GM18951 (cell line): Measurements from ENCODE around the gene TM2D3.

Source experiments
- POLR2A ChIP-seq: IDR thresholded peaks from 4 replicates; pipeline ENCODE4 v1.6.1; 2011; ENCODE audit warnings: mild to moderate bottlenecking; ENCODE audit not compliant: insufficient read length, insufficient read depth; ENCODE audit errors: extremely low read depth
- in situ Hi-C: fragments of 300-500 bp; cut with MboI; formaldehyde crosslinking; loops from one replicate; pipeline ENCODE4 v1.12.0; 2022; ENCODE audit warnings: low sequenced_read_pairs, mixed read lengths, inconsistent platforms; ENCODE audit not compliant: unreplicated experiment

TM2D3 gene

DNA sequence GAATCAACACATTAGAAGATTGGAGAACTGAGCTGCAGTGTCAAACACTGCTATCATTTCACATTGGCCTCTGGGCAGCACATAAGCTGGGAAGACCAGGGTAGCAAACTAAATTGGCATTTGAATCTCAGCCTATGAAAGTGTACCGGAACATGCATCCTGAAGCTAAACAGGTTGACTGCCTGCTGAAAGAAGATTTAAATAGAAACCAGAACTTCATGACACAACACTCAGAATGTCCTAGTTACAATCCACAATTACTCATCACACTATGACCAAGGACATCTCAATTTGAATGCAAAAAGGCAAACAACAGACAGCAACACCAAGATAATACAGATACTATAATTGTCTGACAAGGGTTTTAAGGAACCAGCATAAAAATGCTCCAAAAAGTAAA is 26.2 kb downstream of the TM2D3 start:
- no peak for TF ChIP-seq POLR2A
- in situ Hi-C loops, result no loop called here

DNA sequence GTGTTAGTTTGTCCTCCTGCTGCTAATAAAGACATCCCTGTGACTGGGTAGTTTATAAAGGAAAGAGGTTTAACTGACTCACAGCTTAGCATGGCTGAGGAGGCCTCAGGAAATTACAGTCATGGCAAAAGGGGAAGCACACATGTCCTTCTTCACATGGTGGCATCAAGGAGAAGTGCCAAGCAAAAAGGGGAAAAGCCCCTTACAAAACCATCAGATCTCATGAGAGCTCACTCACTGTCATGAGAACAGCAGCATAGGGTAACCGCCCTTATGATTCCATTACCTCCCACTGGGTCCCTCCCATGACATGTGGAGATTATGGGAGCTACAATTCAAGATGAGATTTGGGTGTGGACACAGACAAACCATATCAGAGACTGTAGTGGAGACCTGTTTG is 27.0 kb downstream of the TM2D3 start:
- no peak for TF ChIP-seq POLR2A
- in situ Hi-C loops, result no loop called here

DNA sequence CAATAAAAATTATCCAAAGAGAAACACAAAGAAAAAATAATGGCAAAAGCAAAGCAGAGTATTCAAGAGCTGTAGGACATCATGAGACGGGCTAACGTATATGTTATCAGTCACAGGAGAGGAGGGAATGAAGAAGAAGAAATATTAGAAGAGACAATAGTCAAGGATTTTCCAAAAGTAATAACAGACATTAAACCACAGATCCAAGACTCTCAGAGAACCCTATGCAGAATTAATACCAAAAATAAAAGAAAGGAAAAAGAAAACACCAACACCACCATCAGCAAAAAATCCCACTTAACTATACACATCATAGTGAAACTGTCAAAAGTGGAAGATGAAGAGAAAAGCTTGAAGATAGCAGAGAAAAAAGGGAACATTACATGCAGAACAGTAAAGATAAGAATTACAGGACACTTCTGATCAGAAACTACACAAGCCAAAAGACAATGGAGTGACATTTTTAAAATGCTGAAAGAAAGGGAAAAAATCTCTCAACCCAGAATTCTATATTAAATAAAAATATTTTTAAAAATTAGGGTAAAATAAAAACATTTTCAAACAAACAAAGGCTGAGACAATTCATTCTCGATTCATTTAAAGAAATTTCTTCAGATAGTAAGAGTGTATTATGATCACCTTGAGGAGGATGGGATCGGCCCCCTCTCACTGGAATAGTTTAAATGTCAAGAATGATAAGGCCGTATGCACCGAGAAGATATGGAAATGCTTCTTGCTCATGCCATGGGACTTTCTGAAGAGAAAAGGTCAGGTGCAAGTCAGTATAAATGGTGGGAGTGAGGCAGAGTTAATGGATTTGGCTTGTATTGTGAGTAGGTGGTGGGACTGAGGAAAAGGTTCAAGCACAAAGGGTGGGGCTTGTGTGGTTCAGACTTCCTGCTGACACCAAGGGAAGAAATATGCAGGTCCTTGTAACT is 28.5 kb downstream of the TM2D3 start:
- TF ChIP-seq POLR2A, result no peak
- in situ Hi-C loops, result no loop called here

DNA sequence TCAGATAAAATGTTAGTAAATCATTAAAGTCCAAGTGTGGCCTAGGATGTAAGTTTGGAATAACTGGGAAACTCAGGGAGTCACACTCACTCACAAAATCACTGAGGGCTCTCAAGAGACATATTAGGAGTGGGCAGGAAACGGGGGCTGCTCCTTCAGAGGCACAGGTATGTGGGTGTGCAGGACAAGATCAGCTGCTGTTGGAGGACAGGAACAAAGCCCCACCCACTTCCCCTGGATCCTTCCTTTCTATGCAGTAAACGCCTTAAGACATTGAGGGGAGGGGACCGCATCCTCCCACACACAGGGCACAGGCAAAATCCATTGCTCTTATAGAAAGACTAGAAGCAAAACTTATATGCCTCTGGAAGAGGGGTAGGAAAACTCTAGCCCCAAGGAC is 30.2 kb downstream of the TM2D3 start:
- in situ Hi-C loops, result no loop called here
- no peak for TF ChIP-seq POLR2A

DNA sequence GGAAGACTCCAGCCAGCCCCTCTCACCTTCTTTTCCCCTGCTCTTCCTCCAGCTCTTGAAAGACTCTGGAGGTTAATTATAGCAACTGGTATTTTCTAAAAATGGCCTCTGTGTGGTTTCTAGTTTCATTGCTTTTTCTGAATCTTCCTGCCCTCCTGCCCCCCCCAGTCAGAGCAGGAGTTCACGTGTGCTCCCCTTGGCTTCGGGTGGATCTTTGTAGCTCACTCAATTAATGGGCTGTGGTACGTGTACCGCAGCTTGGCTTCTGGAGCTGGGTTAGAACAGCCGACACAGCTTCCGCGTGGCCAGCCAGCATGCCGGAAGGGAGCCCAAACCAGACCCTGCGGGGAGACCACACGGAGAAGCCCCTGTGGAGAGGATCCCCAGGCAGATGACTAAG is 31.5 kb downstream of the TM2D3 start:
- in situ Hi-C loops, result no loop called here
- no peak for TF ChIP-seq POLR2A

DNA sequence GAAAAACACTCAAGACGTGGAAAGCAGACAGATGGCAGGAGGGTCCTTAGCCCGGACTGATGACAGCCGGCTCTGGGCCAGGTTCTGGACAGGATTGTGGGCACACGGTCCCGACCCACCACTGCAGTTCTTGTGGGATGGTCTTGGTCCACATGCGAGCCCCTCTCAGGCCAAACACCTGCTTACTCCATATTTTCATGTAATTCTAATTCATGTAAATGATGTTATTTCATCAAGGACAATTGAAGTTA is 32.6 kb downstream of the TM2D3 start:
- in situ Hi-C loops, result no loop called here
- no peak for TF ChIP-seq POLR2A

DNA sequence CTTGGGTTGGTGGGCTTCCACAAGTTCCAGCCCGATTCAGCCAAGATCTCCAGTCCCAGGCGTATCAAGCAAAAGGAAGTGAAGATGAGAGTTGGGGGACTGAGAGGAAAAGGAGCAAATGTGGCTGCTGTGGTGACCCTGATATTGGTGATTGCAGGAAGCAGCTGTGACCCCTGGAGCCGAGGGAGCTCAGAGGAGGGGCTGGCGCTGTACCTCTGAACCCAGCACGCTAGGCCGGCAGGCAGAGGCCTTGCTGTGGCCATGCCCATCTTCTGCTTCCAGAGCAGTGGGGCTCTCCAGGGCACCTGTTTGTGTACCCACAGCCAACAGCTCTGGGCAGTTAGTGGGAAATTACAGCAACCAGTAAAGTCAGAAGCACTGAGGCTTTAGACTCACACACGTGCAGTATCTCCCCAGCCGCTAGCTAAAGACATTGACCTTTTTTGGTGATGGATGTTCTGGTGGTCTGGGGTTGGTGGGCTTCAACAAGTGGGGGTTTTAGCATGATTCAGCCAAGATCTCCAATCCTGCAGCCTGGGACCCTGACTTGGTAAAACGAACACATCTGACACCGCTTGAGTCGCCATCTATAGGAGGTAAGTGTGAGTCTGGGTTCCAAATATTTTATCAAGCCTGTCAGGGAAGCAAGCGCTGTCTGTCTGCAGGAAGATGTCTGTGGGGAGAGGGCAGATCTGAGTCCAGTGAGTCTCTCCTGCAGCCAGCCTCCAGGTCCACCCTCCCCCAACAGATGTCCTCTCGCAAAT is 33.1 kb downstream of the TM2D3 start:
- in situ Hi-C loops, result no loop called here
- TF ChIP-seq POLR2A, result no peak

DNA sequence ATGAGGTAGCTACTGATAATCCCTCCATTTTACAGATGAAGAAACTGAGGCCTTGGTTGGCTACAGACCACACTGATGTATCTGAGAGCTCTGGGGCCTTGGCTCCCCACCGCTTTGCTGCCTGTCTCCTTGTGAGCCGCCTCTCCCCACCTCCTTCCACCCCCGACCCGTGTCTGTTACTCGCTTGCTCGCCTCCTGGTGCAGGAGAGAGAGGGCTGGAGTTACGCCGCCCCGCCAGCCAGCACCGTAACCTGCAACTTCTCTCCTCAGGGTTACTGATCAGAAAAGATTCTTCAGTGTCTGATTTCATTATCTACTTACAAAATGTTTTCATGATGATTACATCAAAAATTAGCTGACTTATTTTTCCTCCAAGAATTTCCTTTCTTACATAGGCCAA is 34.1 kb downstream of the TM2D3 start:
- in situ Hi-C loops, result no loop called here
- TF ChIP-seq POLR2A, result no peak

DNA sequence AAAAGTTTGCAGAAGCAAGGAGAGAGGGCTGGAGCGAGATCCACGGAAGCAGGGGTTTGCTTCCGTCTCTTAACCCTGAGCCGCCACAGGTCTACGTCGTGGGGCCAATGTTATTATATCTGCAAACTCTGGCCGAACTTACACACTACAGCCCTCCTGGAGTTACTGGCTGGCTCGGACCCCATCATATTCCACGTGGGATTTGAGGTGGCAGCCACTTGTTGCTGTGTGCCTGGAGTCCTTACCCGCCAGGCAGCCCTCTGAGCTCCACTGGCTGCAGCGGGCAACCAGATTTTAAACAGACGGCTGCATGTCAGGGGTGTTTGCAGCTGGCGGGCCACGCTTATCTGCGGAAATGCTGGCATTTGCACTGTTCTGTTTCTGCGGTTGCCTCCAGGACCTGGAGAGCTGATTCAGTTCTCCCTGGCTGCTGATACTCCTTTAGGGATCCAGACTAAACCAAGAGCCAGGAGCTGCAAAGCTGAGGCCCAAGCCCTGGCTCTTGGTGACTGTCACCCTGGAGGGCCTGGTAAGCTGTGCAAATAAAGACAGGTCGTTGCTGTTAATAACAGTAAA is 34.7 kb downstream of the TM2D3 start:
- in situ Hi-C loops, result no loop called here

DNA sequence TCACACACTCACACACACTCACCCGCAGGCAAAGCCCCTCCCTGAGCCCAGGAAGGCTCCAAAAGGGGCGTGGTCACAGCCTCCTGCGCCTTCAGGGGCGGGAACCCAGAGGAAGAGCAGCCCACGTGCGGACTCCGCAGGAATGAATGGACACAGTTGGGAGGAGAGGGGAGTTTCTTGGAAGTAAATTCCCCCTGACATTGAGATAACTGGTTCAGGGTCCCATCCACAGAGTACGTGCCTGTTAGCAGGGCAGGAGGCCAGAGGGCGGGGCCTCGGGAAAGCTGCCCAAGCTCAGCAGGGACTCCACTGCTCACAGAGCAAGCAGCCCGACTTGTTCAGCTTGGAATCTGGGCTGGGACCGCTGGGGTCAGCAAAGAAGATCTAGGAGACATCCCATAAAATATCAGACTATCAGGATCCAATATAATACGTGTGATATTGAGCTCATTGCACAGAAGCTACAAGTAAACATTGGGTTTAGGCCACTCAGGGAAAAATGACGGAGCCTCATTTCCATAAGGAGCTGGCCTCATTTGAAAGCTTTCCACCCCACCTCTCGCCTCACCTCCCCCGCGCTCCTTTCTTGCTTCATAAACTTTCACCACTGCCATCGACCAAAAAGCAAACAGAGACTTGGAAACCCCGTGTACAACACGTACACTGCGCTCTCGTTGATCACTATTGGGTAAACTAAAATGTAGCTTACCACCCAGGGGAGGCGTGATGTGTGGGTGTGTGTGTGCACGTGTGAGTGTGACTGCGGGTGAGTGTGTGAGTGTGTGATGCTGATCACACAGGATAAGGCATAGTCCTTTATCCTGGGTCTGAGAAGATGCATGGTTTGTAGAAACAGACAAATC is 36.0 kb downstream of the TM2D3 start:
- TF ChIP-seq POLR2A, result no peak
- in situ Hi-C loops, result no loop called here

More for the DNA sequence above, 34.7 kb downstream of the TM2D3 start:
- no peak for TF ChIP-seq POLR2A

DNA sequence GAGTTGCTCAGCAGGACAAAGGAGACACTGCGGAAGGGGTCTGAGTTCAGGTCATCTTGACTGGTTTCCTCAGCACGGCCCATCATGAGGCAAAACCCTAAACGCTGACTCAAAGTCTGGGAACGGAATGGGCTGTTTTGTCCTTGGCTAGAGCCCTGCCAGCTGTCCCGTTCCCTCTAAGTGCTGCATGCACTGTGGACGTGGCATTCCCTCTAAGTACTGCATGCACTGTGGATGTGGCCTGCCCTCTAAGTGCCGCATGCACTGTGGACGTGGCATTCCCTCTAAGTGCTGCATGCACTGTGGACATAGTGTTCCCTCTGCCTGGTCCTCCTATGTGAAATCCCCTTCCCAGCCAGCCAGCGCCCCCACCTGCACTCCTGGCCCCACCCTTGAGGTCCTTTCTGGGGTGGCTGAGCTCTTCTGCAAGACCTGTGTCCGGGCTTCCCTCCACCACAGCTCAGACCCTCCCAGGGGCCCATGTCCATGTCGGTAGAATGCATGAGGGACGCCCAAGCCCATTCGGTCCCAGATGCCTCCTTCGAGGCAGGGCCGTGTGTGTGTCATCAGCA is 36.7 kb downstream of the TM2D3 start:
- in situ Hi-C loops, result no loop called here
- TF ChIP-seq POLR2A, result no peak

DNA sequence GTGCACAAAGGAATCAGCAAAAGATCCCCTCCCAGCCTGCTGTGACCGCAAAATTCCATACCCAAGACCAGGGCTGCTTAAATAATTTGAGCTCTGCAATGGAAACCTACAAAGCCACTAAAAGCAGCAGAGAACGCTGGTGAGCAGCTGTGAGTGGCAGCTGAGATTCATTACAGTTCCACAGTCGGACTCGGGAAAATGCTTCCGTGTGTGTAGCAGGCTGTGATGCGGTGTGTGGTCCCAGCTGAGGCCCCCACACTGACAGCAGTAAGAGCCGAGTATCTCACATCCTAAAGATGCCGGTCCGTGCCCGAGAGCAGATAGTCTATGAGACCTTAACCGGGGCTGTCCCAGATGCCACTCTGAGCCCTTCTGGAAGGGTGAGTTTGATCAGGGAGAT is 37.4 kb downstream of the TM2D3 start:
- in situ Hi-C loops, result no loop called here
- no peak for TF ChIP-seq POLR2A
